MM.1S (cell line): ENCODE measurements around the gene NDUFB11.
A peak's percentile ranks its signal among the peaks of the same experiment; 100 is the strongest.

Source experiments
- DNase-seq: peaks from one replicate; pipeline ENCODE4 v3.0.0-alpha.2; 2015
- H2AFZ ChIP-seq: fragments of 300-600 bp; sonication (generic); 2 replicates; pipeline ENCODE4 v1.6.0; 2016; ENCODE audit warnings: antibody characterized with exemption, low read length
- H3F3A ChIP-seq: fragments of 300-600 bp; sonication (generic); 2 replicates; pipeline ENCODE4 v1.6.1; 2016; ENCODE audit warnings: mild to moderate bottlenecking, antibody characterized with exemption, low read length, moderate library complexity, mixed read lengths; ENCODE audit not compliant: insufficient read depth
- H3K27ac ChIP-seq: fragments of 300-600 bp; sonication (generic); 2 replicates; pipeline ENCODE4 v1.5.1; 2016; ENCODE audit warnings: mild to moderate bottlenecking, low read length
- H3K27me3 ChIP-seq: fragments of 300-600 bp; sonication (generic); replicated peaks from 2 replicates; pipeline ENCODE4 v1.6.0; 2016; ENCODE audit warnings: low read length; ENCODE audit not compliant: insufficient read depth
- H3K36me3 ChIP-seq: fragments of 300-600 bp; sonication (generic); replicated peaks from 2 replicates; pipeline ENCODE4 v1.6.1; 2016; ENCODE audit warnings: mild to moderate bottlenecking, low read length, mixed read lengths; ENCODE audit not compliant: insufficient read depth
- H3K4me1 ChIP-seq: fragments of 300-600 bp; sonication (generic); 2 replicates; pipeline ENCODE4 v1.6.1; 2016; ENCODE audit warnings: low read length, mixed read lengths
- H3K4me2 ChIP-seq: fragments of 300-600 bp; sonication (generic); 2 replicates; pipeline ENCODE4 v1.6.0; 2016; ENCODE audit warnings: low read depth, low read length
- H3K4me3 ChIP-seq: fragments of 300-600 bp; sonication (generic); 2 replicates; pipeline ENCODE4 v1.5.1; 2016; ENCODE audit warnings: low read length, mixed read lengths
- H3K79me2 ChIP-seq: fragments of 300-600 bp; sonication (generic); 2 replicates; pipeline ENCODE4 v1.6.1; 2016; ENCODE audit warnings: mixed run types, low read length, mixed read lengths
- H3K9ac ChIP-seq: fragments of 300-600 bp; sonication (generic); 2 replicates; pipeline ENCODE4 v1.6.1; 2016; ENCODE audit warnings: low read length, mixed read lengths
- H3K9me2 ChIP-seq: fragments of 300-600 bp; sonication (generic); replicated peaks from 2 replicates; pipeline ENCODE4 v1.6.1; 2016; ENCODE audit warnings: mild to moderate bottlenecking, low read length, mixed read lengths; ENCODE audit not compliant: insufficient read depth
- H3K9me3 ChIP-seq: fragments of 300-600 bp; sonication (generic); replicated peaks from 2 replicates; pipeline ENCODE4 v1.6.1; 2016; ENCODE audit warnings: mild to moderate bottlenecking, low read length, mixed read lengths; ENCODE audit not compliant: insufficient read depth
- H4K20me1 ChIP-seq: fragments of 300-600 bp; sonication (generic); 2 replicates; pipeline ENCODE4 v1.6.1; 2016; ENCODE audit warnings: mild to moderate bottlenecking, low read length, moderate library complexity, mixed read lengths; ENCODE audit not compliant: insufficient read depth
- CTCF ChIP-seq: fragments of 300-600 bp; sonication (generic); IDR thresholded peaks from 2 replicates; pipeline ENCODE4 v1.5.1; 2016; ENCODE audit warnings: antibody characterized with exemption, low read length, mixed read lengths
- EZH2 ChIP-seq: fragments of 300-600 bp; sonication (generic); optimal IDR thresholded peaks from 2 replicates; pipeline ENCODE3; 2017; ENCODE audit warnings: low read depth, mild to moderate bottlenecking, antibody characterized with exemption, low read length, mixed read lengths
- EZH2phosphoT487 ChIP-seq: fragments of 300-600 bp; sonication (generic); IDR thresholded peaks from 2 replicates; pipeline ENCODE4 v1.6.1; 2018; ENCODE audit warnings: antibody characterized with exemption, low read length

Gene NDUFB11

GRCh38 chrX:47191331-47191730, 46.8 kb upstream of the NDUFB11 start:
- no peak for TF ChIP-seq EZH2phosphoT487
- TF ChIP-seq EZH2: no peak
- no peak for TF ChIP-seq CTCF
- H3K79me2 ChIP-seq: peaks cover 35% of the 10 kb centered on the region
- H3K36me3 ChIP-seq: no peaks in the 10 kb centered on the region
- DNase-seq: peak; percentile 55
- H3K9ac ChIP-seq: peak overlapping the region; percentile 76
- H3K4me3 ChIP-seq: peak overlapping the region; percentile 75
- no peaks in the 10 kb centered on the region for H3K9me3 ChIP-seq
- peak overlapping the region; percentile 61; the same call in 1 of the 2 replicates for H3K27ac ChIP-seq
- peaks cover 25% of the 10 kb centered on the region for H3F3A ChIP-seq
- no peaks in the 10 kb centered on the region for H3K27me3 ChIP-seq
- H3K9me2 ChIP-seq: no peaks in the 10 kb centered on the region
- H3K4me2 ChIP-seq: peak overlapping the region; percentile 86
- peaks cover 14% of the 10 kb centered on the region; the same call in 1 of the 2 replicates for H3K4me1 ChIP-seq
- H4K20me1 ChIP-seq: no peaks in the 10 kb centered on the region
- H2AFZ ChIP-seq: peak overlapping the region; percentile 49

DNA sequence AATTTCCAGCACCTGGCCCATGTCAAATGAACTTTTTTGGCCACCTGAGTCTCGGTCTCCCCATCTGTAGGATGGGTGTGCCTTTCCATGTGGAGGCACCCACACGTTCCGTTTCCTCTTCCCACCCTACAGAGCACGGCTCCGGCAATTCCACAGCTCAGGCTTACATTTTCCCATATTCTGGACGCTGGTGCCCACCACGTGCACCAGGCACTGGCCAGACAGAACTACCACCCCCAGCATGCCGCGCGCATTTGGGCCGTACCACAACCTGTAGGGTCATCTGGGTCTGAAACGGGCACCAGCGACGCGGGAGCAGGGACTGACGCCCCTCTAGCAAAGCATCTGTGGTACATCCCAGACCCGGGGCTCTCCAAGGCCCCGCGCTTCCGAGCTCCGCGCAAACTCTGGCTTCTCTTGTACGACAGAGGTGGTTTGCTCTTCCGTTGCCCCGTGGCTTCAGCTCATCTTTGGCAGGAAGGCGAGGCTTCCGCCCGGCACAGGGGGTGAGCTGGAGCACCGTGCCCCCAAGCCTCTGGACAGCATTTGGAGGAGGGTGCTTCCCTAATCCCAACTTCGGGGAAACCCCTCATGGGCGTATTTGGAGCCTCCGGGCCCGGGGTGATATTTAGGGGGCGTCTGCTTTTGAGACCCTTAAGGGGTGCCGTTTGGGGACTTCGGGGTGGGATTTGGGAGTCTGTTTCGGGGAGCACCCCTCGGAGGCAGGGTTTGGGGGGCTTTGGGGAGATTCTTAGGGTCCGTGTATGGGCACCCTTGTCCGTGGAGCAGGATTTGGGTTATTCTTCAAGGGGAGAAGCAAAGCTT, 46.2 kb upstream of the NDUFB11 start:
- Histone ChIP-seq H3K9ac (peak overlapping the region; percentile 76), H3K4me3 (peak overlapping the region; percentile 75), H3K27ac (peak overlapping the region; percentile 61; the same call in 1 of the 2 replicates), H2AFZ (peak overlapping the region; percentile 49), H3K27me3 (no peaks in the 10 kb centered on the region), H3K4me1 (0 out of 2 replicates have a peak, but pooled peaks cover 9% of the 10 kb centered on the region), H4K20me1 (no peaks in the 10 kb centered on the region), H3K4me2 (peak overlapping the region; percentile 86), H3K36me3 (no peaks in the 10 kb centered on the region), H3K9me2 (no peaks in the 10 kb centered on the region), H3F3A (peaks cover 25% of the 10 kb centered on the region), H3K9me3 (no peaks in the 10 kb centered on the region), H3K79me2 (peaks cover 28% of the 10 kb centered on the region)
- TF ChIP-seq EZH2 (no peak), CTCF (no peak), EZH2phosphoT487 (no peak)
- peak; percentile 89 for DNase-seq

DNA sequence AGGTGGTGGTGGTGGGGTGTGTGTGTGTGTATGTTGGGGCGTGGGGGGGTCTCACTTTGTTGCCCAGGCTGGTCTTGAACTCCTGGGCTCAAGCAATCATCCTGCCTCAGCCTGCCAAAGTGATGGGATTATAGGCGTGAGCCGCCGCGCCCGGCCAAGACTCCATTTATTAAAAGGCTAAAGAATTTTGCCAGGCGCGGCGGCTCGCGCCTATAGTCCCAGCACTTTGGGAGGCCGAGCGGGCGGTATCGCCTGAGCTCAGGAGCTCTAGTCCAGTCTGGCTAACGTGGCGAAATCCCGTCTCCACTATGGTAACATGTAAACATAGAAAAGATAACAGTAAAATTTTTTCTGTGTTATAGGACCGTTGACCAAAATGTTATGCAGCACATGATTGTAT, 45.4 kb upstream of the NDUFB11 start:
- H3K27me3 ChIP-seq: no peaks in the 10 kb centered on the region
- H3K4me1 ChIP-seq: 0 out of 2 replicates have a peak, but pooled peaks cover 5% of the 10 kb centered on the region
- no peaks in the 10 kb centered on the region for H4K20me1 ChIP-seq
- no peaks in the 10 kb centered on the region for H3K9me2 ChIP-seq
- no peak overlapping the region for H3K27ac ChIP-seq
- no peak overlapping the region for H3K4me3 ChIP-seq
- peaks cover 25% of the 10 kb centered on the region for H3F3A ChIP-seq
- no peak overlapping the region for H3K4me2 ChIP-seq
- H2AFZ ChIP-seq: 0 out of 2 replicates have a peak overlapping the region, but pooled peaks have one; percentile 49
- TF ChIP-seq EZH2: no peak
- TF ChIP-seq EZH2phosphoT487: no peak
- H3K79me2 ChIP-seq: peaks cover 21% of the 10 kb centered on the region
- no peaks in the 10 kb centered on the region for H3K9me3 ChIP-seq
- H3K36me3 ChIP-seq: no peaks in the 10 kb centered on the region
- DNase-seq: no peak
- H3K9ac ChIP-seq: no peak overlapping the region
